Natural killer cell (primary cell): Measurements from ENCODE around the gene PDZRN4. TPM values are rescaled to one million over a fixed set of nuclear protein-coding genes. Genes with fewer than 3 reads are reported as not detected.

Experiments
- ATAC-seq, 3 donors: fragments of 150-1000 bp in 2 of 3; fragments of 200-7000 bp in 1 of 3; cut with Tn5 transposase; 1 replicate in 1 of 3; 2 replicates in 2 of 3; pipeline ENCODE4 v1.10.0; 2021; ENCODE audit warnings: mild to moderate bottlenecking in 2 of 3, moderate library complexity in 2 of 3
- DNase-seq, 2 donors: peaks; one replicate each; pipeline versions ENCODE4 v3.0.0 to v3.0.0-alpha.2; 2013 to 2021; ENCODE audit warnings: mixed read lengths in 1 of 2
- H3K27ac ChIP-seq: one replicate; pipeline ENCODE4 v1.5.1; 2013; ENCODE audit warnings: mild to moderate bottlenecking, low read length
- H3K27me3 ChIP-seq: one replicate; pipeline ENCODE4 v1.6.1; 2013; ENCODE audit warnings: low read length; ENCODE audit not compliant: control insufficient read depth, insufficient read depth
- H3K36me3 ChIP-seq: one replicate; pipeline ENCODE4 v1.6.1; 2013; ENCODE audit warnings: low read length; ENCODE audit not compliant: control insufficient read depth, insufficient read depth
- H3K4me1 ChIP-seq: one replicate; pipeline ENCODE4 v1.6.1; 2013; ENCODE audit warnings: low read length; ENCODE audit not compliant: control insufficient read depth, insufficient read depth
- H3K4me3 ChIP-seq: one replicate; pipeline ENCODE4 v1.5.1; 2013; ENCODE audit warnings: low read length
- H3K9me3 ChIP-seq: one replicate; pipeline ENCODE4 v1.6.1; 2013; ENCODE audit warnings: low read length; ENCODE audit not compliant: control insufficient read depth, insufficient read depth
- H3K27ac Mint-ChIP-seq, 2 donors: one replicate each; pipeline ENCODE4 v1.8.0; 2022; ENCODE audit warnings: mild to moderate bottlenecking in 2 of 2, mixed read lengths in 2 of 2, moderate library complexity in 1 of 2
- H3K27me3 Mint-ChIP-seq, 2 donors: one replicate each; pipeline ENCODE4 v1.8.0; 2022; ENCODE audit warnings: low read depth in 2 of 2, mixed read lengths in 2 of 2
- H3K36me3 Mint-ChIP-seq: one replicate; pipeline ENCODE4 v1.8.0; 2022; ENCODE audit warnings: mixed read lengths
- H3K4me1 Mint-ChIP-seq, 2 donors: one replicate each; pipeline ENCODE4 v1.8.0; 2022; ENCODE audit warnings: mixed read lengths in 2 of 2
- H3K4me3 Mint-ChIP-seq: one replicate; pipeline ENCODE4 v1.8.0; 2022; ENCODE audit warnings: mild to moderate bottlenecking, moderate library complexity, mixed read lengths
- H3K9me3 Mint-ChIP-seq, 2 donors: one replicate each; pipeline ENCODE4 v1.8.0; 2022; ENCODE audit warnings: mixed read lengths in 2 of 2
- CTCF ChIP-seq: fragments of 200-600 bp; IDR thresholded peaks from one replicate; pipeline ENCODE4 v1.8.0; 2022; ENCODE audit warnings: antibody characterized with exemption
- WGBS: methylation state at CpG from one replicate; pipeline ENCODE4 v1.1.7; 2013; ENCODE audit warnings: missing lambda C conversion rate; ENCODE audit not compliant: insufficient coverage; 5-methylcytosine and 5-hydroxymethylcytosine counted together
- intact Hi-C: fragments of 100-400 bp; cut with micrococcal nuclease; formaldehyde crosslinking; loops from one replicate; pipeline ENCODE4 v1.14.2; 2022
- total RNA-seq, 4 donors: library from RNA; stranded (reverse); fragments of 120-200 nt in 1 of 4; gene quantifications; one replicate each; pipeline versions ENCODE4 v1.2.3 to v1.2.4, GENCODE V29; 2013 to 2022

Gene PDZRN4
- total RNA-seq, 3 donors from 2014 or later (not counting 1 experiment from before 2014, with no cell fraction given): not detected

DNA sequence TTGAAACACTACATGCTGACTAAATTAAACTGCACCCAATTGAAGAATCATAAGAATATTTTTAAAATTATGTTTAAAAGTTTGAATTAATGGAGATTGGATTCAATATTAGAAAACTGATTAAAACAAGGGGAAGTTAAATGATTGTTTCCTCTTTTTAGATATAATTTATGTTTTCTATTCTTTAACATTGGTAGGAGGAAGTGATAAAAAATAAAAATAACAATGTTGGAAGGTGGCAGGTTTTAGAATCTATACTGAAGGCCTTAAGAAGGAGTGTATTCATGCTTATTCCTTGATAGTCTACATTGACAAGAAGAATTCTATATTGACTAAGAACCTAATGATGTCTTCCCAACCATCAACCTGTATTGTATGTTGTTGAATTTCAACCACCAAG lies 168.1 kb downstream of the PDZRN4 start:
- no peaks in the 10 kb centered on the region for H3K27me3 Mint-ChIP-seq
- intact Hi-C loops: no loop called here

DNA sequence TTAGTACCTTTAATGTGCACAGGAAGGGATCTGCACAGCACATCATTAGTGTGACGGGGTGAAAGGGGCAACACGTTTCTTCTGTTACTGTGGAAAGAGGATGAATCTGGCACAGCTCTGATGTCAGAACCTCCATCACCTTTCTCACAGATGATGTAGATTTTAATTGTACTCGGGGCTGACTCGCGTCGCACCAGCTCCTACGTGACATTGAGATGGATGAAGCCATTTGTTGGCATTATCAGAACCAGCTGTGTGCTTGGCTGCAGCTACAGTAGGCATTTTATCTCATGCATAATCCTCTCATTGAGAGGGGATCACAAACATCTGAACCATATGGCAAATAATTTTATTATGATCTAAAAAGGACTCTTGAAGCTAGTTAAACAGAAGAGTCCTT lies 173.6 kb downstream of the PDZRN4 start:
- no peak overlapping the region for H3K27ac ChIP-seq
- no peaks in the 10 kb centered on the region for H3K9me3 ChIP-seq
- intact Hi-C loops: no loop called here
- DNase-seq (no peak), ATAC-seq (no peak)
- no peak overlapping the region for H3K4me3 ChIP-seq
- no peak for TF ChIP-seq CTCF
- H3K4me1 ChIP-seq: no peaks in the 10 kb centered on the region
- H3K36me3 ChIP-seq: no peaks in the 10 kb centered on the region
- 90% methylated on average over 7 of the region's 7 CpGs for WGBS
- no peaks in the 10 kb centered on the region for H3K27me3 Mint-ChIP-seq
- no peak overlapping the region for H3K4me3 Mint-ChIP-seq
- no peaks in the 10 kb centered on the region for H3K36me3 Mint-ChIP-seq
- H3K9me3 Mint-ChIP-seq: peaks cover 6 to 8% of the 10 kb centered on the region in 2 donors
- H3K27me3 ChIP-seq: no peaks in the 10 kb centered on the region
- no peak overlapping the region for H3K27ac Mint-ChIP-seq
- no peaks in the 10 kb centered on the region for H3K4me1 Mint-ChIP-seq

More for the DNA sequence above, 168.1 kb downstream of the PDZRN4 start:
- no peaks in the 10 kb centered on the region for H3K36me3 ChIP-seq
- ATAC-seq (no peak), DNase-seq (no peak)
- H3K4me1 Mint-ChIP-seq: no peaks in the 10 kb centered on the region
- no peaks in the 10 kb centered on the region for H3K4me1 ChIP-seq
- no peaks in the 10 kb centered on the region for H3K27me3 ChIP-seq
- TF ChIP-seq CTCF: no peak
- H3K27ac ChIP-seq: no peak overlapping the region
- H3K9me3 ChIP-seq: no peaks in the 10 kb centered on the region
- no peak overlapping the region for H3K4me3 Mint-ChIP-seq
- peaks cover 4% of the 10 kb centered on the region for H3K36me3 Mint-ChIP-seq
- peaks cover 12 to 13% of the 10 kb centered on the region in 2 donors for H3K9me3 Mint-ChIP-seq
- no peak overlapping the region for H3K27ac Mint-ChIP-seq
- H3K4me3 ChIP-seq: no peak overlapping the region

DNA sequence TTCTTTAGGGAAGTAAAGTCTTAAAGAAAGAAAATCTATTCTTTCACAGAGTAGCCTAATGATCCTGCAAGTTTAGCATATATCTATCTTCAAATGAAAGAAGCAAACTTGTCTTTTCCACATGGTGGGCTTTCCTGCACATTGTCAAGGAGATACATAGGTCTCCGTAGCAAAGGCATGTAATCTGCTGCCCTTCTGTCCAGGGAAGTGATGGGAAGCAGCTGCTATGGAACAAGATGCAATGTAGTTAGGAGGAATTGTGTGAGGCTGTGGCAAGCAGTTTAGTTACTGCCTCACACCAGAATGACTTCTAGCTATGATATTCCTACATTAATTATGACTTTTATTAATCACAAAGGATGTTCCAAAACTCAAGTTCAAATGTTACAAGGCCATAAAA lies 174.4 kb downstream of the PDZRN4 start:
- Histone ChIP-seq H3K4me1 (no peaks in the 10 kb centered on the region), H3K36me3 (no peaks in the 10 kb centered on the region), H3K27ac (no peak overlapping the region), H3K9me3 (no peaks in the 10 kb centered on the region), H3K27me3 (no peaks in the 10 kb centered on the region), H3K4me3 (no peak overlapping the region)
- 60% methylated on average over 1 of the region's 1 CpG for WGBS
- no peaks in the 10 kb centered on the region for H3K4me1 Mint-ChIP-seq
- H3K36me3 Mint-ChIP-seq: no peaks in the 10 kb centered on the region
- DNase-seq (no peak), ATAC-seq (no peak)
- intact Hi-C loops: no loop called here
- no peak overlapping the region for H3K27ac Mint-ChIP-seq
- TF ChIP-seq CTCF: no peak
- H3K4me3 Mint-ChIP-seq: no peak overlapping the region
- peaks cover 3 to 5% of the 10 kb centered on the region in 2 donors for H3K9me3 Mint-ChIP-seq
- H3K27me3 Mint-ChIP-seq: no peaks in the 10 kb centered on the region

DNA sequence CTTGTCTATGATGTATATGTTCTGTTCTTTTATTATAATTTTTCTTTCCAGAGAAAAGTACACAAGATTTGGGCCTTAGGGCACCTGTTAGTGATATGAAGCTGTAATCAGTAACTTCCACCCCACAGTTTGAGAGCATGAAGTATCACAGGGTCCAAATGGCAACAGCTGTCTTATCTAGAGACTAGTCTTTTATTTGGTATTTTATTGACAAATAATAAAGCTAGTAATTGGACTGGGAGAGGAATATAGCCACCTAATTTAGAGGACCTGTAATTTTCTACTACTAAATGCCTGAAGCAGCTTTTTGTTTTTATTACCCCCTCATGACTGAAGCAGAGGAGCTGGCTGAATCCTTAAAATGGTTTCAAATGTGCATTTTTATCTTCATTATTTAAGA lies 174.8 kb downstream of the PDZRN4 start:
- H3K4me1 Mint-ChIP-seq: no peaks in the 10 kb centered on the region
- DNase-seq (no peak), ATAC-seq (no peak)
- H3K27ac ChIP-seq: no peak overlapping the region
- H3K36me3 Mint-ChIP-seq: no peaks in the 10 kb centered on the region
- no peaks in the 10 kb centered on the region for H3K9me3 ChIP-seq
- H3K27ac Mint-ChIP-seq: no peak overlapping the region
- H3K4me3 Mint-ChIP-seq: no peak overlapping the region
- H3K4me3 ChIP-seq: no peak overlapping the region
- H3K9me3 Mint-ChIP-seq: peaks cover 3 to 5% of the 10 kb centered on the region in 2 donors
- no peaks in the 10 kb centered on the region for H3K36me3 ChIP-seq
- no peaks in the 10 kb centered on the region for H3K27me3 Mint-ChIP-seq
- no peaks in the 10 kb centered on the region for H3K4me1 ChIP-seq
- no peak for TF ChIP-seq CTCF
- H3K27me3 ChIP-seq: no peaks in the 10 kb centered on the region
- intact Hi-C loops: no loop called here
